Thoracic aorta (tissue), 2 donors: ENCODE measurements around the gene COL15A1. TPM values are rescaled to one million over a fixed set of nuclear protein-coding genes. Genes with fewer than 3 reads are reported as not detected.

Experiments used
- ATAC-seq: fragments of 150-250 bp; one replicate; pipeline ENCODE4 v1.8.0; 2017; ENCODE audit warnings: low read depth; ENCODE audit not compliant: insufficient number of reproducible peaks, low FRiP score
- DNase-seq: peaks from one replicate; pipeline ENCODE4 v3.0.0-alpha.2; 2020; ENCODE audit warnings: low spot score
- H3K27ac ChIP-seq, 2 donors: fragments of 200-600 bp; sonication (generic); 1 replicate in 1 of 2; 2 replicates in 1 of 2; pipeline ENCODE4 v1.5.1; 2016; ENCODE audit warnings: mild to moderate bottlenecking in 2 of 2, moderate library complexity in 2 of 2
- H3K27me3 ChIP-seq: fragments of 200-600 bp; sonication (generic); replicated peaks from 2 replicates; pipeline ENCODE4 v1.6.0; 2016; ENCODE audit warnings: mild to moderate bottlenecking; ENCODE audit not compliant: insufficient read depth
- H3K36me3 ChIP-seq: fragments of 200-600 bp; sonication (generic); one replicate; pipeline ENCODE4 v1.5.1; 2016
- H3K4me1 ChIP-seq, 2 donors: fragments of 200-600 bp; sonication (generic); 1 replicate in 1 of 2; 2 replicates in 1 of 2; pipeline versions ENCODE4 v1.5.1 to v1.6.0; 2016; ENCODE audit warnings: low read depth in 2 of 2, mild to moderate bottlenecking in 1 of 2; ENCODE audit not compliant: control insufficient read depth in 1 of 2
- H3K4me3 ChIP-seq: fragments of 200-600 bp; sonication (generic); 2 replicates; pipeline ENCODE4 v1.5.1; 2016; ENCODE audit warnings: mild to moderate bottlenecking
- H3K9me3 ChIP-seq: fragments of 200-600 bp; sonication (generic); 2 replicates; pipeline ENCODE4 v1.5.1; 2016
- CTCF ChIP-seq: fragments of 200-600 bp; sonication (generic); IDR thresholded peaks from one replicate; pipeline ENCODE4 v1.5.1; 2019; ENCODE audit warnings: antibody characterized with exemption
- total RNA-seq, 2 donors: library from RNA; depleted of rRNA; stranded (reverse); fragments of >200 nt; gene quantifications; one replicate each; pipeline versions ENCODE4 v1.1.0 to v1.2.3, GENCODE V29; 2016

COL15A1 gene
- total RNA-seq, 2 donors from 2014 or later = 23.3 to 70.4 TPM

GRCh38 chr9:98986866-98987651 lies 43.4 kb downstream of the COL15A1 start:
- H3K4me3 ChIP-seq = peak overlapping the region; percentile 41
- H3K27me3 ChIP-seq = no peaks in the 10 kb centered on the region
- no peak for DNase-seq
- ATAC-seq = no peak
- H3K27ac ChIP-seq = no peak overlapping the region
- peaks cover 18 to 47% of the 10 kb centered on the region in 2 donors for H3K4me1 ChIP-seq
- no peaks in the 10 kb centered on the region for H3K36me3 ChIP-seq
- no peaks in the 10 kb centered on the region for H3K9me3 ChIP-seq
- no peak for TF ChIP-seq CTCF

GRCh38 chr9:98989036-98990000 lies 45.6 kb downstream of the COL15A1 start:
- Histone ChIP-seq H3K27ac (peak overlapping the region; percentile 62 to 79), H3K36me3 (no peaks in the 10 kb centered on the region), H3K27me3 (no peaks in the 10 kb centered on the region), H3K9me3 (no peaks in the 10 kb centered on the region), H3K4me3 (no peak overlapping the region), H3K4me1 (peaks cover 21 to 50% of the 10 kb centered on the region in 2 donors)
- peak; percentile 37 for TF ChIP-seq CTCF
- ATAC-seq (peak; percentile 98), DNase-seq (peak; percentile 92)

- Histone ChIP-seq H3K9me3 (no peaks in the 10 kb centered on the region), H3K4me1 (peaks cover 21 to 59% of the 10 kb centered on the region in 2 donors), H3K4me3 (no peak overlapping the region), H3K27me3 (no peaks in the 10 kb centered on the region), H3K27ac (peak overlapping the region; percentile 55 to 79), H3K36me3 (no peaks in the 10 kb centered on the region)
- ATAC-seq (no peak), DNase-seq (no peak)
- no peak for TF ChIP-seq CTCF
Observed at GRCh38 chr9:98990181-98990870, 46.6 kb downstream of the COL15A1 start.

GRCh38 chr9:98992107-98992884 lies 48.6 kb downstream of the COL15A1 start:
- no peak overlapping the region for H3K27ac ChIP-seq
- no peak overlapping the region for H3K4me3 ChIP-seq
- ATAC-seq = no peak
- no peaks in the 10 kb centered on the region for H3K9me3 ChIP-seq
- DNase-seq = no peak
- no peak for TF ChIP-seq CTCF
- H3K36me3 ChIP-seq = no peaks in the 10 kb centered on the region
- peaks cover 22 to 63% of the 10 kb centered on the region in 2 donors for H3K4me1 ChIP-seq
- no peaks in the 10 kb centered on the region for H3K27me3 ChIP-seq
